Endothelial cell of umbilical vein (primary cell): Measurements from ENCODE around the gene HIP1. TPM values are rescaled to one million over a fixed set of nuclear protein-coding genes. Genes with fewer than 3 reads are reported as not detected.

Experiments used
- BruUV-seq: library from RNA; stranded (reverse); fragments of 400-500 nt; replicated peaks from 2 replicates; lab custom pipeline; 2021; lab: Mats Ljungman, UMichigan
- CTCF ChIA-PET: fragments of 300-600, 350-600 bp; sonication (Branson Sonifier 250); formaldehyde crosslinking; loops from one replicate; lab custom pipeline; 2021; ENCODE audit warnings: antibody characterized with exemption, inconsistent platforms; lab: Charles Lee
- POLR2A ChIA-PET: fragments of 300-600, 350-600 bp; sonication (Branson Sonifier 250); formaldehyde crosslinking; loops from one replicate; lab custom pipeline; 2021; ENCODE audit warnings: antibody characterized with exemption, inconsistent platforms; lab: Charles Lee
- DNase-seq: peaks from one replicate; pipeline ENCODE4 v3.0.0-alpha.2; 2011; ENCODE audit warnings: low read depth, low spot score
- FAIRE-seq: peaks from 2 replicates; lab custom pipeline; 2011; peaks lifted over from hg19 to GRCh38; lab: Jason Lieb, UNC
- H2AFZ ChIP-seq: 2 replicates; pipeline ENCODE4 v1.6.0; 2012; ENCODE audit warnings: low read depth, low read length, control low read depth, inconsistent platforms
- H3K27ac ChIP-seq: 2 replicates; pipeline ENCODE4 v1.5.1; 2011; ENCODE audit warnings: low read depth, mild to moderate bottlenecking, control low read depth, low read length, moderate library complexity; ENCODE audit not compliant: insufficient read depth
- H3K27me3 ChIP-seq, 2 experiments: 2 replicates each; pipeline versions ENCODE4 v1.6.0 to v1.6.1; 2011; ENCODE audit warnings: low read length in 2 of 2, mixed read lengths in 1 of 2; ENCODE audit not compliant: control insufficient read depth in 2 of 2, insufficient read depth in 2 of 2
- H3K36me3 ChIP-seq, 2 experiments: 2 replicates in 1 of 2; 3 replicates in 1 of 2; pipeline ENCODE4 v1.5.1; 2011; ENCODE audit warnings: low read length in 2 of 2, mild to moderate bottlenecking in 1 of 2, moderate library complexity in 1 of 2; ENCODE audit not compliant: control insufficient read depth in 2 of 2, insufficient read depth in 2 of 2; ENCODE audit errors: extremely low read depth in 1 of 2
- H3K4me1 ChIP-seq: 3 replicates; pipeline ENCODE4 v1.5.1; 2011; ENCODE audit warnings: mild to moderate bottlenecking, low read length; ENCODE audit not compliant: control insufficient read depth, insufficient read depth; ENCODE audit errors: extremely low read depth
- H3K4me2 ChIP-seq: 2 replicates; pipeline ENCODE4 v1.6.1; 2011; ENCODE audit warnings: low read length, control low read depth, mixed read lengths; ENCODE audit not compliant: insufficient read depth
- H3K4me3 ChIP-seq, 3 experiments: fragments of 200-600 bp in 1 of 3; sonication (generic), shearing (Covaris generic) in 1 of 3; replicated peaks in 1 of 3; 2 replicates each; pipeline ENCODE4 v1.5.1; 2011 to 2016; ENCODE audit warnings: control low read depth in 3 of 3, low read length in 3 of 3, mild to moderate bottlenecking in 2 of 3, inconsistent platforms in 1 of 3, low read depth in 1 of 3, moderate library complexity in 1 of 3; ENCODE audit not compliant: insufficient read depth in 1 of 3
- H3K79me2 ChIP-seq: 2 replicates; pipeline ENCODE4 v1.6.0; 2012; ENCODE audit warnings: low read length, inconsistent platforms; ENCODE audit not compliant: control insufficient read depth, insufficient read depth
- H3K9ac ChIP-seq: replicated peaks from 2 replicates; pipeline ENCODE3; 2011; ENCODE audit warnings: low read length, control low read depth; ENCODE audit not compliant: insufficient read depth; ENCODE audit errors: extremely low read depth
- H3K9me1 ChIP-seq: replicated peaks from 3 replicates; pipeline ENCODE4 v1.6.0; 2011; ENCODE audit warnings: mild to moderate bottlenecking, low read length; ENCODE audit not compliant: control insufficient read depth, insufficient read depth; ENCODE audit errors: extremely low read depth
- H3K9me3 ChIP-seq: replicated peaks from 2 replicates; pipeline ENCODE4 v1.5.1; 2012; ENCODE audit warnings: low read length, inconsistent platforms; ENCODE audit not compliant: control insufficient read depth, insufficient read depth
- H4K20me1 ChIP-seq: replicated peaks from 2 replicates; pipeline ENCODE3; 2011; ENCODE audit warnings: mild to moderate bottlenecking, low read length; ENCODE audit not compliant: control insufficient read depth, insufficient read depth; ENCODE audit errors: extremely low read depth
- EZH2 ChIP-seq: IDR thresholded peaks from 2 replicates; pipeline ENCODE4 v1.6.1; 2012; ENCODE audit warnings: borderline replicate concordance, low read depth, mild to moderate bottlenecking, moderate library complexity, low read length, inconsistent platforms; ENCODE audit not compliant: severe bottlenecking
- FOS ChIP-seq: IDR thresholded peaks from 2 replicates; pipeline ENCODE4 v1.6.1; 2011; ENCODE audit warnings: mild to moderate bottlenecking, low read length, moderate library complexity, borderline replicate concordance; ENCODE audit not compliant: insufficient read depth
- GATA2 ChIP-seq: IDR thresholded peaks from 2 replicates; pipeline ENCODE4 v1.7.0; 2011; ENCODE audit warnings: low read depth, mild to moderate bottlenecking, moderate library complexity, mixed read lengths, low read length; ENCODE audit not compliant: insufficient read length, insufficient read depth
- JUN ChIP-seq: IDR thresholded peaks from 2 replicates; pipeline ENCODE4 v1.6.1; 2011; ENCODE audit warnings: borderline replicate concordance, low read depth; ENCODE audit not compliant: insufficient read length, insufficient read depth
- MYC ChIP-seq: IDR thresholded peaks from one replicate; pipeline ENCODE4 v1.6.1; 2011; ENCODE audit warnings: mild to moderate bottlenecking, low read depth, low read length
- POLR2A ChIP-seq: IDR thresholded peaks from 2 replicates; pipeline ENCODE4 v1.6.1; 2012; ENCODE audit warnings: low read depth, mild to moderate bottlenecking, control low read depth, low read length
- POLR2AphosphoS5 ChIP-seq: IDR thresholded peaks from 2 replicates; pipeline ENCODE4 v1.6.1; 2012; ENCODE audit warnings: low read depth, mild to moderate bottlenecking, control low read depth, low read length, moderate library complexity; ENCODE audit not compliant: insufficient read depth
- dilution Hi-C: fragments of 300-500 bp; cut with MboI; formaldehyde crosslinking; loops from one replicate; pipeline ENCODE4 v1.15.0; 2019; ENCODE audit warnings: low sequenced_read_pairs; ENCODE audit not compliant: extremely low pct_ligation_motif_present
- intact Hi-C: fragments of 100-400 bp; cut with micrococcal nuclease; formaldehyde crosslinking; loops from one replicate; pipeline ENCODE4 v1.10.0; 2022
- polyA plus RNA-seq, 4 experiments: library from polyadenylated mRNA; depleted of rRNA in 3 of 4; stranded (reverse) in 3 of 4; unstranded in 1 of 4; fragments of >200 nt; gene quantifications; 2 replicates each; pipeline versions ENCODE4 v1.2.1 to v1.2.3, GENCODE V29; 2011 to 2012; ENCODE audit warnings: missing spikeins in 1 of 4
- total RNA-seq: library from RNA; stranded (reverse); gene quantifications from 2 replicates; pipeline ENCODE4 v1.2.3, GENCODE V29; 2021
- TF ChIP-seq, protein P1 (sequence below): IDR thresholded peaks from 2 replicates; pipeline ENCODE4 v1.6.1; 2011; ENCODE audit not compliant: insufficient read depth, insufficient read length
- TF ChIP-seq, protein P2 (sequence below), 2 donors: IDR thresholded peaks; 1 replicate in 1 of 2; 2 replicates in 1 of 2; pipeline ENCODE4 v1.5.1; 2011; ENCODE audit warnings: low read length in 2 of 2, mild to moderate bottlenecking in 2 of 2, moderate library complexity in 2 of 2, control low read depth in 1 of 2, inconsistent platforms in 1 of 2, low read depth in 1 of 2; ENCODE audit not compliant: insufficient read depth in 1 of 2; ENCODE audit errors: extremely low read depth in 1 of 2

HIP1 gene
- total and polyA plus RNA-seq, 2 donors (not counting 3 experiments of a cell fraction or from before 2014, with no cell fraction given): 23.7 to 47.6 TPM

GRCh38 chr7:75625868-75626267 is 112.9 kb downstream of the HIP1 start:
- ChIA-PET CTCF (no interaction called here), POLR2A (no interaction called here)
- Histone ChIP-seq H4K20me1 (no peaks in the 10 kb centered on the region), H3K9me1 (no peaks in the 10 kb centered on the region), H3K9me3 (no peaks in the 10 kb centered on the region), H2AFZ (no peak overlapping the region), H3K4me3 (no peak overlapping the region), H3K4me2 (no peak overlapping the region), H3K9ac (no peak overlapping the region), H3K27ac (no peak overlapping the region), H3K4me1 (no peaks in the 10 kb centered on the region), H3K27me3 (no peaks in the 10 kb centered on the region), H3K36me3 (no peaks in the 10 kb centered on the region), H3K79me2 (no peaks in the 10 kb centered on the region)
- FAIRE-seq (no peak), DNase-seq (no peak)
- intact Hi-C loops (no loop called here), dilution Hi-C loops (no loop called here)
- BruUV-seq: no TSS peak
- no peak for TF ChIP-seq JUN
- TF ChIP-seq, protein P1, sequence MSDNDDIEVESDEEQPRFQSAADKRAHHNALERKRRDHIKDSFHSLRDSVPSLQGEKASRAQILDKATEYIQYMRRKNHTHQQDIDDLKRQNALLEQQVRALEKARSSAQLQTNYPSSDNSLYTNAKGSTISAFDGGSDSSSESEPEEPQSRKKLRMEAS: no peak
- TF ChIP-seq, protein P2, sequence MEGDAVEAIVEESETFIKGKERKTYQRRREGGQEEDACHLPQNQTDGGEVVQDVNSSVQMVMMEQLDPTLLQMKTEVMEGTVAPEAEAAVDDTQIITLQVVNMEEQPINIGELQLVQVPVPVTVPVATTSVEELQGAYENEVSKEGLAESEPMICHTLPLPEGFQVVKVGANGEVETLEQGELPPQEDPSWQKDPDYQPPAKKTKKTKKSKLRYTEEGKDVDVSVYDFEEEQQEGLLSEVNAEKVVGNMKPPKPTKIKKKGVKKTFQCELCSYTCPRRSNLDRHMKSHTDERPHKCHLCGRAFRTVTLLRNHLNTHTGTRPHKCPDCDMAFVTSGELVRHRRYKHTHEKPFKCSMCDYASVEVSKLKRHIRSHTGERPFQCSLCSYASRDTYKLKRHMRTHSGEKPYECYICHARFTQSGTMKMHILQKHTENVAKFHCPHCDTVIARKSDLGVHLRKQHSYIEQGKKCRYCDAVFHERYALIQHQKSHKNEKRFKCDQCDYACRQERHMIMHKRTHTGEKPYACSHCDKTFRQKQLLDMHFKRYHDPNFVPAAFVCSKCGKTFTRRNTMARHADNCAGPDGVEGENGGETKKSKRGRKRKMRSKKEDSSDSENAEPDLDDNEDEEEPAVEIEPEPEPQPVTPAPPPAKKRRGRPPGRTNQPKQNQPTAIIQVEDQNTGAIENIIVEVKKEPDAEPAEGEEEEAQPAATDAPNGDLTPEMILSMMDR (IDR thresholded peaks at IDR 0.05; ENCODE audit: extremely low read depth in 1 of 2, insufficient read depth in 1 of 2, low read depth in 1 of 2, low read length in 2 of 2): no peak
- TF ChIP-seq POLR2AphosphoS5: no peak
- no peak for TF ChIP-seq FOS
- TF ChIP-seq MYC: no peak
- no peak for TF ChIP-seq GATA2
- TF ChIP-seq EZH2: no peak
- no peak for TF ChIP-seq POLR2A
